Osteocyte (in vitro differentiated cells): ENCODE results near the gene LAMA3. TPM values are rescaled to one million over a fixed set of nuclear protein-coding genes. Genes with fewer than 3 reads are reported as not detected.

Experiments used
- DNase-seq: peaks from one replicate; pipeline ENCODE4 v3.0.0; 2021; ENCODE audit warnings: mixed read lengths; ENCODE audit not compliant: unreplicated experiment; ENCODE audit errors: extremely low spot score
- H3K27ac Mint-ChIP-seq: one replicate; pipeline ENCODE4 v1.8.0; 2021; ENCODE audit warnings: mild to moderate bottlenecking, mixed read lengths; ENCODE audit not compliant: unreplicated experiment
- H3K27me3 Mint-ChIP-seq: one replicate; pipeline ENCODE4 v1.8.0; 2021; ENCODE audit warnings: mixed read lengths; ENCODE audit not compliant: unreplicated experiment
- H3K36me3 Mint-ChIP-seq: one replicate; pipeline ENCODE4 v1.8.0; 2021; ENCODE audit warnings: mixed read lengths; ENCODE audit not compliant: unreplicated experiment
- H3K4me1 Mint-ChIP-seq: one replicate; pipeline ENCODE4 v1.8.0; 2021; ENCODE audit warnings: mixed read lengths; ENCODE audit not compliant: unreplicated experiment
- H3K4me3 Mint-ChIP-seq: one replicate; pipeline ENCODE4 v1.8.0; 2021; ENCODE audit warnings: mild to moderate bottlenecking, moderate library complexity, mixed read lengths; ENCODE audit not compliant: unreplicated experiment
- H3K9me3 Mint-ChIP-seq: one replicate; pipeline ENCODE4 v1.8.0; 2021; ENCODE audit warnings: mixed read lengths; ENCODE audit not compliant: unreplicated experiment
- total RNA-seq: library from RNA; stranded (reverse); gene quantifications from 2 replicates; pipeline ENCODE4 v1.2.1, GENCODE V29; 2021
- TF ChIP-seq, protein P1 (sequence below): fragments of 200-600 bp; sonication (generic); IDR thresholded peaks from 2 replicates; pipeline ENCODE4 v1.5.0; 2021; ENCODE audit warnings: antibody characterized with exemption, mild to moderate bottlenecking, moderate library complexity

The LAMA3 gene
- total RNA-seq, 1 donor from 2014 or later, result not detected

DNA sequence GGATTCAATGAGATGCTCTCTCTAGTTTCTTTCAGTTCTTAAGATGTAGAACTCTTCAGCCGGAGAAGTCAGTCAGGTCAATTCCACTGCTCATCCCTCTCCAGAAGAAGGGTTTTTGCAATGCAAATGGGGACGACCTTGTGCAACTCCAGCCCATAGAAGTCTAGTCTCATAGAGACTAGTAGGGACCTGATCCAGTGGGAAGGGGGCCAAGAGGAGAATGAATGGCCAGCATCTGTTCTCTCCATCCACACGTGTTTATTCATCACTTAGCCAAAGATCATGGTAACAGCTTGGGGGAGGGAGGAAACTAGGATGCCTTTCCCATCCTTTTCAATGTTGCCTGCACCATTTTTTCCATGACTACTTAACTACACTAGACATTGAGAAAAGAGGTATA is 120.2 kb downstream of the LAMA3 start:
- Mint-ChIP-seq H3K9me3 (no peaks in the 10 kb centered on the region), H3K27me3 (peaks cover 52% of the 10 kb centered on the region), H3K27ac (no peak overlapping the region), H3K36me3 (no peaks in the 10 kb centered on the region), H3K4me1 (no peaks in the 10 kb centered on the region), H3K4me3 (no peak overlapping the region)
- DNase-seq, result no peak
- TF ChIP-seq, protein P1, sequence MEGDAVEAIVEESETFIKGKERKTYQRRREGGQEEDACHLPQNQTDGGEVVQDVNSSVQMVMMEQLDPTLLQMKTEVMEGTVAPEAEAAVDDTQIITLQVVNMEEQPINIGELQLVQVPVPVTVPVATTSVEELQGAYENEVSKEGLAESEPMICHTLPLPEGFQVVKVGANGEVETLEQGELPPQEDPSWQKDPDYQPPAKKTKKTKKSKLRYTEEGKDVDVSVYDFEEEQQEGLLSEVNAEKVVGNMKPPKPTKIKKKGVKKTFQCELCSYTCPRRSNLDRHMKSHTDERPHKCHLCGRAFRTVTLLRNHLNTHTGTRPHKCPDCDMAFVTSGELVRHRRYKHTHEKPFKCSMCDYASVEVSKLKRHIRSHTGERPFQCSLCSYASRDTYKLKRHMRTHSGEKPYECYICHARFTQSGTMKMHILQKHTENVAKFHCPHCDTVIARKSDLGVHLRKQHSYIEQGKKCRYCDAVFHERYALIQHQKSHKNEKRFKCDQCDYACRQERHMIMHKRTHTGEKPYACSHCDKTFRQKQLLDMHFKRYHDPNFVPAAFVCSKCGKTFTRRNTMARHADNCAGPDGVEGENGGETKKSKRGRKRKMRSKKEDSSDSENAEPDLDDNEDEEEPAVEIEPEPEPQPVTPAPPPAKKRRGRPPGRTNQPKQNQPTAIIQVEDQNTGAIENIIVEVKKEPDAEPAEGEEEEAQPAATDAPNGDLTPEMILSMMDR, result no peak

DNA sequence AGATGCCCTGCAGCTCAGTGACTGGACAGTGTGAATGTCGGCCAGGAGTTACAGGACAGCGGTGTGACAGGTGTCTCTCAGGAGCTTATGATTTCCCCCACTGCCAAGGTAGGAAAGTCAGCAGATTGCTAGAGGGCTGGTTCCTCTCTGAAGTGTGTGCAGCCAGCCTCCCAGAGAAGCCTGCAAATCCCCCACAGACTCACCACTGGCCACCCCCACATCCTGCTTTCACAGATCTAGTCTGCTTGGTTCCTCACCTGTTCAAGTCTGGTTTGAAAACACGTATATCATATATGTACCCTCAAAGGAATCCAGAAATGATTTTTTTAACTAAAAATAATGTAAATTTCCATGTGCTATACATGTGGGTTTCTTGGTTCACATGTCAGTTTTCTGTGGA is 121.1 kb downstream of the LAMA3 start:
- Mint-ChIP-seq H3K36me3 (no peaks in the 10 kb centered on the region), H3K9me3 (no peaks in the 10 kb centered on the region), H3K27ac (no peak overlapping the region), H3K4me3 (no peak overlapping the region), H3K4me1 (no peaks in the 10 kb centered on the region), H3K27me3 (peaks cover 53% of the 10 kb centered on the region)
- TF ChIP-seq, protein P1, result no peak
- DNase-seq, result no peak

DNA sequence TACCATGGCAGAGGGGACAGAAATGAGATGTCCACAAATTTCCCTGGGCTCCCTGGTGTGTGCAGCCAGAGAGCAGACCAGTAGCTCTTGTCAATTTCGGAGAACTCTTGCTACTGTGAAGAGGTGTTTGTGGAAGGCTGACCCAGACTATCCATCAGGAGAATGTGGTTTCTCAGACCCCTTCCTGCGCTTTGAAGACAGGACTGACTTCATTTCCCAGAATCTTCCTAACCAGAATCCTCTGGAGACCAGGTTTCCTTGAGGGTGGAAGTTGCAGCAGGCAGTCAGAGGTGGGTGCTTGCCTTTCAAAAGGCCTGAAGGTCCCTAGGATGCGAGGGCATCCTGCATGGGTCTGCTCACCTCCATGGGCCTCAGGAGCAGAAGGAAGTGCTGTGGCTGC is 121.9 kb downstream of the LAMA3 start:
- H3K4me1 Mint-ChIP-seq, result no peaks in the 10 kb centered on the region
- H3K4me3 Mint-ChIP-seq, result no peak overlapping the region
- no peak overlapping the region for H3K27ac Mint-ChIP-seq
- H3K9me3 Mint-ChIP-seq, result no peaks in the 10 kb centered on the region
- peaks cover 52% of the 10 kb centered on the region for H3K27me3 Mint-ChIP-seq
- no peak for DNase-seq
- TF ChIP-seq, protein P1, result no peak
- no peaks in the 10 kb centered on the region for H3K36me3 Mint-ChIP-seq

DNA sequence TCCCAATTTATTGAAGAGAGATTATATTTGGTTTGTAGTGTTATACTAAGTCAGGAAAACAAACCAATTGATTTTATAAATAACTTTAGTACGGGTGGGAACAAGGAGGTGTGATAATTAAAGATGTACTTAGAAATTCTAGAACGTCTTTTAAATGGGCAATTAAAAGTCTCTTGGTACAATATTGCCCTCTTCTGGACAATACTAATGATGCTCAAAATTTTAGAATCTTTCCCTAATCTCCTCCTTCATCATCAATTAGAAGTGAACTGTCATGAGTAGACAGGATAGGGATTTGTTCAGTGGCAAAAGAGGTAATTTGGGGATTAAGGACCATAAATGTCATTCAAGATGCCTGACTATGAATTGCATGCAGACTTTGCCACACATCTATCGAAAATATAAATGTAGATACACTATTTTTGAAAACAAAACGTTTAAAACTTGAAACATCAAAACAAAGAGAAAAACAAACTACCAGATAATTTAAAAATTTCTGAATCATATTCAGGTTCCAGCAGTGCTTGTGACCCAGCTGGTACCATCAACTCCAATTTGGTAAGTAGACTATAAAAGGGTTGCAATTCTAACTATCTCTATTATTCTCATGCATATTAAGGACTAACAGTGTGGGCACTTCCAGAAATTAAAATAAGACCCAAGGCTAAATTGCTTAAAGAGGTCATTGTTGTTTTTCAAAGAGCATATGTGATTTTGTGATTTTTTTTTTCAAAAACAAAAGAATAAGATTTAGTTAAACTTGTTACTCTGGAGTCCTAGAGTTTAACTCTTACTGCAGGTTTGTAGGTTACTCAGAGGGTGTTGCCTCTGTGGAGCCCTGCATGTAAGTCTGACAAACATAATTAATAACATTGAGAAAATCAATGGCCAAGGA is 123.5 kb downstream of the LAMA3 start:
- DNase-seq, result no peak
- H3K9me3 Mint-ChIP-seq, result no peaks in the 10 kb centered on the region
- H3K4me3 Mint-ChIP-seq, result no peak overlapping the region
- peaks cover 49% of the 10 kb centered on the region for H3K27me3 Mint-ChIP-seq
- TF ChIP-seq, protein P1, result peak; percentile 71
- H3K36me3 Mint-ChIP-seq, result no peaks in the 10 kb centered on the region
- no peaks in the 10 kb centered on the region for H3K4me1 Mint-ChIP-seq
- H3K27ac Mint-ChIP-seq, result no peak overlapping the region

DNA sequence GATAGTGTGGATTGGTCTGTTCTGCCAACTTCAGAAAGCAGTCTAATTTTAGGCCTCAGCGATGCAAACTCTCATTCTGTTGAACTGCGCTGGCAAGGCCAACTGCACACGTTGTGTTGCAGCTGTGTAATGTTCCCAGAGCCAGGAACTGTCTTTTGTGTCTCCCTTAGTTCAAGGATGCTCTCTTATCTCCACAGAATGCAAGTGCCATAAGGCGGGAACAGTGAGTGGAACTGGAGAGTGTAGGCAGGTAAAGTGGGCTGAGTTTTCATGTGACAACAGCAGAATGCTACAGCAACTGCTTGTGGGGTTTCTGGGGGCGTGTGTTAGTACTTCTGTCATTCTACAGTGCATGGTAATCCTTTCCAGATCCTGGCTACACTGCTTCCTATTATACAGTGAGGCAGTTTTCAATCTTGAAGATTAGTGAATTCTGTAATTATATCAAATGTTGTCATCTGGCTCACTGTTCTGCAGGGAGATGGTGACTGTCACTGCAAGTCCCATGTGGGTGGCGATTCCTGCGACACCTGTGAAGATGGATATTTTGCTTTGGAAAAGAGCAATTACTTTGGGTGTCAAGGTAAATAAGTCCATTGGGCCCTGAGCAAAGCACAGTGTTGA is 125.8 kb downstream of the LAMA3 start:
- H3K27ac Mint-ChIP-seq, result no peak overlapping the region
- no peak overlapping the region for H3K4me3 Mint-ChIP-seq
- TF ChIP-seq, protein P1, result no peak
- H3K9me3 Mint-ChIP-seq, result no peaks in the 10 kb centered on the region
- H3K27me3 Mint-ChIP-seq, result peaks cover 42% of the 10 kb centered on the region
- DNase-seq, result no peak
- no peaks in the 10 kb centered on the region for H3K4me1 Mint-ChIP-seq
- H3K36me3 Mint-ChIP-seq, result no peaks in the 10 kb centered on the region
